ENCODE measurements around the gene SP140L.
"Not testable (repeated sequence)": the region's sequence is repeated elsewhere in the genome, so short reads cannot be mapped to it uniquely, and the experiment has no call there.

Gene SP140L

GRCh38 chr2:230324503-230324902 is 2.5 kb upstream of the SP140L start:
- no peak for DNase-seq

GRCh38 chr2:230325316-230326243 is 1.4 kb upstream of the SP140L start:
- no peak for DNase-seq

GRCh38 chr2:230327418-230328154 is 593 bp downstream of the SP140L start:
- DNase-seq = no peak

- DNase-seq = no peak
Measured at GRCh38 chr2:230328155-230328458, 1.1 kb downstream of the SP140L start.

GRCh38 chr2:230329946-230330605 is 3.1 kb downstream of the SP140L start:
- no peak for DNase-seq

DNA sequence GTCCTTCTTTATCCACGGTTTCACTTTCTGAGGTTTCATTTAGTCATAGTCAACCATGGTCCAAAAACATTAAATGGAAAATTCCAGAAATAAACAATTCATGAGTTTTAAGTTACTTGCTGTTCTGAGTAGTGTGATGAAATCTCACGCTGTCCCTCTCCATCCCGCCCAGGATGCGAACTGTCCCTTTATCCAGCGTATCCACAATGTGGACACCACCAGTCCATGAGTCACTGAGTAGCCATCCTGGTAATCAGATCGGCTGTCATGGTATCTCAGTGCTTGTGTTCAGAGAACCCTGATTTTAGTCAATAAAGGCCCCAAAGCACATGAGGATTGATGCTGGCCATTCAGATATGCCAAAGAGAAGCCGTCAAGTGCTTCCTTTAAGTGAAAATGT is 3.7 kb downstream of the SP140L start:
- no peak for DNase-seq

- DNase-seq = no peak
Measured at GRCh38 chr2:230335461-230335863, 8.5 kb downstream of the SP140L start.

- DNase-seq = peak; percentile 38
Measured at GRCh38 chr2:230335864-230336506, 9.0 kb downstream of the SP140L start.

GRCh38 chr2:230341936-230342528 is 15.0 kb downstream of the SP140L start:
- DNase-seq = not testable (repeated sequence)

DNA sequence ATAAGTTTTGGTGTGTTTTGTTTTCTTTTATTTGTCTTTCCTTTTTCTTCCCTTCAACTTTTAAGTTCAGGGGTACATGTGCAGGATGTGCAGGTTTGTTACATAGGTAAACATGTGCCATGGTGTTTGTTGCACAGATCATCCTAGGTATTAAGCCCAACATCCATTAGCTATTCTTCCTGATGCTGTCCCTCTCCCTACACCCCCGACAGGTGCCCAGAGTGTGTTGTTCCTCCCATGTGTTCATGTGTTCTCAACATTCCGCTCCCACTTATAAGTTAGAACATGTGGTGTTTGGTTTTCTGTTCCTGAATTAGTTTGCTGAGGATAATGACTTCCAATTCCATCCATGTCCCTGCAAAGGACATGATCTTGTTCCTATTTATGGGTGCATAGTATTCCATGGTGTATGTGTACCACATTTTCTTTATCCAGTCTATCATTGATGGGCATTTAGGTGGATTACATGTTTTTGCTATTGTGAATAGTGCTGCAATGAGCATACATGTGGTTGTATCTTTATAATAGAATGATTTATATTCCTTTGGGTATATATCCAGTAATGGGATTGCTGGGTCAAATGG is 16.1 kb downstream of the SP140L start:
- DNase-seq = not testable (repeated sequence)

DNA sequence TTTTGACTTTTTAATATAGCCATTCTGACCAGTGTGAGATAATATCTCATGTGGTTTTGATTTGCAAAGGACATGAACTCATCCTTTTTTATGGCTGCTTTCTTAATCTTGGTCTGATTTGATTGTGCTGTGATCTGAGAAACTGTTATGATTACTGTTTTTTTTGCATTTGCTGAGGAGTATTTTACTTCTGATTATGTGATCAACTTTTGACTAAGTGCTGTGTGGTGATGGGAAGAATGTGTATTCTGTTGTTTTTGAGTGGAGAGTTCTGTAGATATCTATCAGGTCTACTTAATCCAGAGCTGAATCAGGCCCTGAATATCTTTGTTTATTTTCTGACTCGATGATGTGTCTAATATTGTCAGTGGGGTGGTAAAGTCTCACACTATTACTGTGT is 16.8 kb downstream of the SP140L start:
- DNase-seq = no peak

- DNase-seq = no peak
Measured at GRCh38 chr2:230346465-230346864, 19.5 kb downstream of the SP140L start.

DNA sequence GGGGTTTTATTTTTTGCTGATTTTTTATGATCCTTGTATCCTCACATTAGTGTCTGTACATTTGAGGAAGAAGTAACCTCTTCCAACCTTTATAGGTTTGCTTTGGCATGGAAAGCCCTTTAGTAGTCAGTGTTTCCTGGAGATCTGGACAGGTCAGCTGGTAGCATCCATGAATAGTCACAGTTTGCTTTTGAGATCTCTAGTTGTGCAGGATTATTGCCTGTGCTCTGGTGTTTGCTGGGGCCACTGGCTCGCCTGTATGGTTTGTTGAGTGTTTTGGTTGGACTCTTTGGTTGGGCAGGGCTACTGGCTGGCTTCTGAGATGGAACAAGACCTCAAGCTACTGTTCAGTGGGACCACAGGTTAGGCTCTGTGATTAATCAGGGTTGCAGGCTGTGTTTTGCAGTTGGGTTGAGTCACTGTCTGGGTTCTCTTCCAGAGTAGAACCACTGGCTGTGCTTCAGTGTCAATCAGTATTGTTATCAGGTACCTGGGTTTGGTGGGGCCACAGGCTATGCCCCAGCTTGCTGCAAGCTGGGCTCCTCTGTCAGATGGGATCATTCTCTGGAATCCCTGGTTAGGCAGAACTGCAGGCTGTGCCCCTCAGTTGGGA is 20.0 kb downstream of the SP140L start:
- no peak for DNase-seq

GRCh38 chr2:230347659-230348305 is 20.8 kb downstream of the SP140L start:
- peak; percentile 78 for DNase-seq

DNA sequence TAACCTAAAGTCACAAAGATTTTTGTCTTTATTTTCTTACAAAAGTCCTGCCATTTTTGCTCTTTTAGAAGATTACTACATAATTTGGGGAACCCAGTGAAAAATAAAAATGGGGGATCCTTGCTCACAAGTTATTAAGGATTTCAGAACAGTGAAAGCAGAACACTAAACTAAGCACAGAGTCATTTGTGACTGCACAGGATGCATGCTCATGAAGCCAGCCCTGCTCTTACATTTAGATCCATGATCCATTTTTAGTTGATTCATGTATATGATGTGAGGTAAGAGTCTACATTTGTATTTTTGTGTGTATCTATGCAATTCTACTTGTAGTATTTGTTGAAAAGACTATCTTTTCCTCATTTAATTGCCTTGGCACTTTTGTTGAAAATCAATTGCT is 21.8 kb downstream of the SP140L start:
- no peak for DNase-seq

DNA sequence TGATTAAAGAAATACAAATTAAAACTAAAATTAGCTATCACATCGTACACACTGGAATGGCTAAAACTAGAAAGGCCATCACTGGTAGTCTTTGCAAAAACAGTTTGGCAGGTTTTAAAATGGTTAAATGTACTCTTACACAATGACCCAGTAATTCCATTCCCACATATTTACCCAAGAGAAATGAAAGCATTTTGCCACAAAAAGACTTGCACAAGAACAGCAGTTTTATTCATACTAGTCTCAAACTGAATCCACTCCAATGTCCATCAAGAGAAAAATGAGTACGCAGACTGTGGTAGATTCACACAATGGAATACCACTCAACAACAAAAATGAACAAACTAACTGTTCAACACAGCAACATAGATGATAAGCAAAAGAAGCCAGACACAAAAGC is 29.1 kb downstream of the SP140L start:
- no peak for DNase-seq

GRCh38 chr2:230358305-230358704 is 31.3 kb downstream of the SP140L start:
- DNase-seq = no peak

DNA sequence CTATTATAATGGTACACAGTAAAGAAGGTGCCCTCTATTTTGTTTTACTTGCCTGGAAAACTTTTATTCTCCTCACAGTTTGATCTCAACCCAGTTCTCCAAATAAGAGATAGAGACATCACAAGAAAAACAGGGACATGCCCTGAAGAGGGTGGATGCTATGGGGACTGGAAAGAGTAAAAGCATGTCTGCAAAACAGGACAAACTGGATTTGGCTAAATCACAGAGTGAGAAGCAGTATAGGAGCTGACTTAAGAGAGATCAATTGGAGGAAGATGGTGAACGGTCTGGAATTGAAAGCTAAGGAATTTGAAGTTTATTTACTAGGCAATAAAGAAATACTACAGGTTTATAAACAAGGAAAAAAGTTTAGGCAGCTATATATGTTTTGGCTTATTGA is 33.0 kb downstream of the SP140L start:
- DNase-seq = no peak

DNA sequence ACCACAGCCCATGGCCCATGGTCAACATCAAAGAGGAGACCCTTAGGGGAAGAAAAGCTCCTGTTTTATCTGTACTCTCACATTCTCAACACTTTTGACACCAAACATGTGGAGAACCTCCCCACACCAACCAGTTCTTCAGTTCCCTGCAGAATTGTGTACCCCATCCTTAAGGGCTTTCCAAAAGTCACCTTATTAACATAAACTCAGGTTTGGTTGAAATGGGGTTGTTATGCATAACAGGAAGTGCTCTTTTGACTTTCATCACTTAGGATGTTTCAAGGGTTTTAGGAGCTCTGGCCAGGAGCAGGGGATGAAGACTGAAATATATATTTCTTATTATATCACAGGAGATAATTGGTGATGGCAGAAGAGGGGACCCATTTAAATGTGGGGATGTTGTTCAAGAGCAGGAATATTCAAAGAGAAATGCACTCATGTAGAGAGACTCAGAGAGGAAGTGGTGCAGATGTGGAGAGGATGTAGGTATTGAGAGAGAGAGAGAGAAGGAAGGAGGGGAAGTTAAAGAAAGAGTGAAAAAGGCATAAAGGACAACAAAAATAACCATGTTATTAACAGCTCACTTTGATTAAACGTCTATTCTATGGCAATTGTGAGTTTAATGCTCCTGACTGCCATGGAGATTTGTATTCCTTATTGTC is 35.2 kb downstream of the SP140L start:
- DNase-seq = no peak

- no peak for DNase-seq
Measured at GRCh38 chr2:230382108-230382507, 55.1 kb downstream of the SP140L start.

- no peak for DNase-seq
Measured at GRCh38 chr2:230383453-230383852, 56.5 kb downstream of the SP140L start.

Data from activated CD8-positive, alpha-beta memory T cell treated with anti-CD3 and anti-CD28 coated beads for 24 hours (primary cell).